ENCODE data around the gene FGD3.

The FGD3 gene

GRCh38 chr9:93058355-93059010 lies 111.2 kb downstream of the FGD3 start, which contains the start of gene SUSD3:
TSS of gene SUSD3 (plus strand) at chr9:93058701. CDS start at chr9:93058743, 42 bp downstream.
- peak; percentile 62 for DNase-seq

- peak; percentile 28 for DNase-seq
These were observed 111.8 kb downstream of the FGD3 start for GRCh38 chr9:93059011-93059714.

- no peak for DNase-seq
These were observed 112.6 kb downstream of the FGD3 start for GRCh38 chr9:93059715-93060578.

GRCh38 chr9:93060746-93061259 lies 113.5 kb downstream of the FGD3 start:
- peak; percentile 14 for DNase-seq

GRCh38 chr9:93061260-93061751 lies 114.0 kb downstream of the FGD3 start:
- DNase-seq: no peak

GRCh38 chr9:93061791-93062763 lies 114.8 kb downstream of the FGD3 start:
- DNase-seq: no peak

GRCh38 chr9:93064392-93065134 lies 117.2 kb downstream of the FGD3 start:
- peak; percentile 88 for DNase-seq

GRCh38 chr9:93065135-93065720 lies 117.9 kb downstream of the FGD3 start:
- DNase-seq: no peak

GRCh38 chr9:93066978-93067603 lies 119.8 kb downstream of the FGD3 start:
- no peak for DNase-seq

- no peak for DNase-seq
These were observed 121.6 kb downstream of the FGD3 start for GRCh38 chr9:93068956-93069355.

GRCh38 chr9:93071464-93071863 lies 124.1 kb downstream of the FGD3 start:
- DNase-seq: no peak

GRCh38 chr9:93072383-93072795 lies 125.1 kb downstream of the FGD3 start:
- DNase-seq: no peak

- no peak for DNase-seq
These were observed 128.9 kb downstream of the FGD3 start for GRCh38 chr9:93076101-93076791.

GRCh38 chr9:93076792-93077128 lies 129.4 kb downstream of the FGD3 start:
- no peak for DNase-seq

- no peak for DNase-seq
These were observed 130.0 kb downstream of the FGD3 start for GRCh38 chr9:93077367-93077766.

- DNase-seq: no peak
These were observed 130.5 kb downstream of the FGD3 start for GRCh38 chr9:93077811-93078210.

- DNase-seq: no peak
These were observed 132.0 kb downstream of the FGD3 start for GRCh38 chr9:93079371-93079770.

- DNase-seq: no peak
These were observed 133.1 kb downstream of the FGD3 start for GRCh38 chr9:93080406-93080805.

GRCh38 chr9:93081081-93081529 lies 133.8 kb downstream of the FGD3 start:
- no peak for DNase-seq

GRCh38 chr9:93081931-93082330 lies 134.6 kb downstream of the FGD3 start:
- DNase-seq: no peak
